Ramos (cell line): ENCODE results near the gene PTK6.

Experiments
- in situ Hi-C: fragments of 300-500 bp; cut with MboI; formaldehyde crosslinking; loops from one replicate; pipeline ENCODE4 v1.14.3; 2022; ENCODE audit warnings: low sequenced_read_pairs; ENCODE audit not compliant: unreplicated experiment

PTK6 gene

GRCh38 chr20:63497946-63498935, 38.9 kb downstream of the PTK6 start:
- in situ Hi-C loops = no loop called here

DNA sequence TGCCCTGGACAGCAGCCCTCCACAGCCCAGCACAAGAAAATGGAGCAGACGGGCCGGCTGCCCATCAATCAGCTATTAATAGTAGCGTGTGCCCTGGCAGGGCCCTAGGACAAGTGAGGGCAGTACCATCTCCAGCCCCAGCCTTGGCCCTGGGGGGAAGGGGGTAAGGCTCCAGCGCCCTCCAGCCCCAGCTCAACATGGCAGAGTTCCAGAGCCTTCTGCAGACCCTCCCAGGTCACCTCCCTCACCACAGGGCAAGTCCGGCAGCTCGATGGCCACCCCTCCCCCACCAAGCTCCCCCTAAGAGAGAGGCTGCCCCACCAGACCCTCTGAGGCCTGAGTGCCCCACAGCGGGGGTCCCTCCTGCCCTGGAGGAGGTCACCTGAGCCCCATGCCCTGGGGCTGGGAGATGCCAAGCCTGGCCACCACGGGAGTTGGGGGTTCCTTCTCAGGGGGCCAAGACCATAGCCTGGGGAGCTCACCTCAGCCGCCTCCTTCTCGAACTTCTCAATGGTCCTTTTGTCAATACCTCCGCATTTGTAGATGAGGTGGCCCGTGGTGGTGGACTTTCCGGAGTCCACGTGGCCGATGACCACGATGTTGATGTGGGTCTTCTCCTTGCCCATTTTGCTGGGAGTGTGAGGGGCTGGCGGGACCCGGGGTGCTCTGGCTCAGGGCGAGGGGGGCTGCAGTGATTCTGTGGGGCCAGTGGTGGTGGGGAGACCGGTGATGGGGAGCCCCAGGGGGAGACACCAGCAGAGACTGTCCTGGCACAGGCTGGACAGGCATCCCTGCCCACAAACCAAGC, 39.8 kb downstream of the PTK6 start:
- in situ Hi-C loops = no loop called here

- in situ Hi-C loops = no loop called here
These were observed 40.5 kb downstream of the PTK6 start for GRCh38 chr20:63496596-63497120.

- in situ Hi-C loops = no loop called here
These were observed 41.2 kb downstream of the PTK6 start for GRCh38 chr20:63495741-63496595.

DNA sequence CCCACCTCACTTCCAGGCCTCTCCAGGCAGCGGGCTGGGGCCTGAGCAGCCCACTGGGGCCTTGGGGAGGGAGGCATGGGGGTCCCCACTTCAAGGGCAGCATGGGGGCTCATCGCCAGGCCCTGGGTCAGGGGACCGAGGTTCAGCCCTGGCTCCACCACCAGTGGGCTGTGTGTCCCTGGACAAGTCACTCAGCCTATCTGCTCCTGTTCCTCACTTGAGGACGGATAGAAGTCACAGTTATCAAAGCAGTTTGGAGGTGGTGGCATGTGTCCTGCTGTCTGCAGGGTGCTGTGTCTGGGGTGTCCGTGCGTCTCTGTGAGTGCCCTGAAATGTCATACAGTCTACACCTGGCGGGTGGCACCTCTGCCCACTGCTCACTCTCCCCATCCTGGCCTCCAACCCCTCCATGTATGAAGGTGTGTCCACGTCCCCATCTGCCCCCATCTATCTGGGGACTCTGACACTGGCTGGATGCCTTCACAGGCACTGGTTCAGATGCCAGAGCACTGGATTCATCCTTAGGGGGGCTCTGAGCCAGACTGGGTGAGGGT, 41.9 kb downstream of the PTK6 start:
- in situ Hi-C loops = no loop called here

GRCh38 chr20:63494420-63495166, 42.6 kb downstream of the PTK6 start:
- in situ Hi-C loops = no loop called here

DNA sequence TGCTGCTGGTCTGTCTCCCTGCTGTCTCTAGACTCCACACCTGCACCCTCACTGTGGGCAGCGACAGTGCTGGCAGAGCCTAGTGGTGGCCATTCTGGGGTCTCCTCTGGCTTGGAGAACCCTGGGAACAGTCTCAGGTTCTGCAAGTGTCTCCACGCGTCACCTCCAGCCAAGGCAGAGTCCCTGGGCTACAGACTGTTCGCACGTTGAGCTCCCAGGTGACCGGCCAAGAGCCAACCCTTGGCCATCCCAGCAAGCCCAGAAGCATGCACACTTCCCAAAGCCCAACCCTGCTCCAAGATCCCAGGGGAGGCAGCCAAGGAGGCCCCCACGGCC, 43.1 kb downstream of the PTK6 start:
- in situ Hi-C loops = no loop called here

DNA sequence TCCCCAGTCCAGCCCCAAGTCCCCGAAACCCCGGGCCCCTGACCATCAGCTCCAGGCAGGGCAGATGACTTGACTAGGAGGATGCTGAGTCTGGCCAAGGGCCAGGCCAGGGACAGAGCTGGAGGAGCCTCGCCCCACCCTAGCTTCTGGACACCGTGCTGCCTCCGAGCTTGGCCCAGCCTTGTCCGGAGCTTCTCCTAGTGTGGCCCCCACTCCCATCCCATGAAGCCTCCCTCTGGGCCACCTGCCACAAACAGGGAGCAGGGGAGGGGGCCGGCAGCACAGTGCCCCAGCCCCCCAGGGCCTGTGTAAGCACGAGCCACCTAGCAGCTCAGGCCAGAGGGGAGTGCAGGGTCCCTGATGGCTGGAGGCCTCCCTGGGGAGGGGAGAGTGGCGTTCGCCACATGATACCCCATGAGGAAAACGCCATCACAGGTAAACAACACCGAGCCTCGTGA, 43.6 kb downstream of the PTK6 start:
- in situ Hi-C loops = no loop called here

DNA sequence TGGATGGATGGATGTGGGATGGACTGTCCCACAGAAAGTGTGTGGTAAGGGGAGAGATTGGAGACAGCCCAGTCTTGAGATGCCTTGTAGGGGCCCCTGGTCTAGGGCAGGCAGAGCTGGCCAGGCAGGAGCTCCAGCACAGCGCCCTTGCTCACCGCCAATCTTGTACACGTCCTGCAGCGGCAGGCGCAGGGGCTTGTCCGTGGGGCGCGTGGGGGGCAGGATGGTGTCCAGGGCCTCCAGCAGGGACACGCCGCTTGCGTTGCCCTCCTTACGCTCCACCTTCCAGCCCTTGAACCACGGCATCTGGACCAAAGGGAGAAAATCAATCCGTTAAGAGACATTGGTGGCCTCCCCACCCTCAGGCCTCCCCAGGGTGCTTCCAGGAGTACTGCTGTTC, 44.2 kb downstream of the PTK6 start:
- in situ Hi-C loops = no loop called here

DNA sequence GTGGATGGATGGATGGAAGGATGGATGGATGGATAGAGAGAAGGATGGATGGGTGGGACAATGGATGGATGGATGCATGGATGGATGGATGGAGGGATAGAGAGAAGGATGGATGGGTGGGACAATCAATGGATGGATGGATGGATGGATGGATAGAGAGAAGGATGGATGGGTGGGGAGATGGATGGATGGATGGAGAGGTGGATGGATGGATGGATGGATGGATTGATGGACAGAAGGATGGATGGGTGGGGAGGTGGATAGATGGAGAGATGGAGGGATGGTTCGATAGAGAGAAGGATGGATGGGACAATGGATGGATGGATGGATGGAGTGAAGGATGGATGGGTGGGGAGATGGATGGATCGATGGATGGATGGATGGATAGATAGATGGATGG, 44.7 kb downstream of the PTK6 start:
- in situ Hi-C loops = no loop called here

- in situ Hi-C loops = no loop called here
These were observed 45.4 kb downstream of the PTK6 start for GRCh38 chr20:63491635-63492230.

DNA sequence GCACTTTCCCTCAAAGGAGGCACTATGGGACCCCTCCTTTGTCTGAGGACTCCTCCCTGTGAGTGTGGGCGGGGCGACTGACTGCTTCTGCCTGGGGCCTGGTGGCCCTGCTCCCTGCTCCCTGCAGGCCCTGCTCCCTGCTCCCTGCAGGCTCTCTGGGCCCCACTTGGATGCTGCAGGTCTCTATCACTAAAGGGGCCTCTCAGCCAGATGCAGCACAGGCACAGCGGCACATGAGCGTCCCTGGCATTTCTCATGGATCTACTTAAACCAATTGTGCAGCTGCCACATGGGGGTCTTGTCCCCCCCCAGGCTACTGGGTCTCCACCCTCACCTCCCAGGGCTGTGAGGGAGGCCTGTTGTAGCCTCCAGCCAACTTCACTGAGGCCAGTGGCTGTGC, 46.1 kb downstream of the PTK6 start:
- in situ Hi-C loops = no loop called here

- in situ Hi-C loops = no loop called here
These were observed 46.8 kb downstream of the PTK6 start for GRCh38 chr20:63490416-63490815.

GRCh38 chr20:63488315-63489251, 48.6 kb downstream of the PTK6 start:
- in situ Hi-C loops = no loop called here

DNA sequence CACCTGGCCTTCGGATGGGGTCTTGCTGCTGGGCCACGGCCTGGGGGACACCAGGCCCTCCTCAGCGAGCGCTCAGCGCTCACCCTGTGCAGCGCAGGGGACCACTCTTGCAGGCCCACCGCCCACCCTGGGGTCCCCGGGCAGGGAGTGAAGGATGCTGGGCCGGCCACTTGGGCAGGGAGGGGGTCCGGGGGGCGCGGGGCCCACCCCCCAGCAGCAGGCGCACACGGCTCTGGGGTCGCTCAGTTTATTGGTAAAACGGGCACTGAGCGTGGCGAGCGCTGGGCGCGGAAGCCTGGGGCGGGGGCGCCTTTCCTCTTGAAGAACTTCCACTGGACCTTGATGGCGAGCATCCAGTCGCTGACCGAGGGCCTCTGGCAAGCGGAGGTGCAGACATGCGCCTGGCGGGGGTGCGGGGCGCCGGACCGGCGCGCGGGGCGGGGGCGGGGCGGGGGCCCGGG, 49.4 kb downstream of the PTK6 start:
- in situ Hi-C loops = no loop called here

GRCh38 chr20:63487116-63487764, 49.9 kb downstream of the PTK6 start:
- in situ Hi-C loops = no loop called here

GRCh38 chr20:63486300-63486855, 50.8 kb downstream of the PTK6 start:
- in situ Hi-C loops = no loop called here
